HepG2 (cell line): ENCODE measurements around the gene RHBDF2. TPM values are rescaled to one million over a fixed set of nuclear protein-coding genes. Genes with fewer than 3 reads are reported as not detected.

Experiments used
- CAMTA2 ChIP-seq: sonication (generic); formaldehyde crosslinking; IDR thresholded peaks from 2 replicates; pipeline ENCODE4 v1.4.0; 2020; ENCODE audit warnings: mild to moderate bottlenecking, missing genetic modification reagents, borderline replicate concordance
- DPF2 ChIP-seq: sonication (generic); formaldehyde crosslinking; IDR thresholded peaks from 2 replicates; pipeline ENCODE4 v1.4.0; 2020; ENCODE audit warnings: mild to moderate bottlenecking, low read depth, missing genetic modification reagents, borderline replicate concordance
- FOSL2 ChIP-seq: sonication (generic); formaldehyde crosslinking; IDR thresholded peaks from 2 replicates; pipeline ENCODE4 v1.4.0; 2020; ENCODE audit warnings: missing genetic modification reagents
- KDM4B ChIP-seq: sonication (generic); formaldehyde crosslinking; IDR thresholded peaks from 2 replicates; pipeline ENCODE4 v1.4.0; 2020; ENCODE audit warnings: missing genetic modification reagents
- MED8 ChIP-seq: sonication (generic); formaldehyde crosslinking; IDR thresholded peaks from 2 replicates; pipeline ENCODE4 v1.8.1; 2023; ENCODE audit warnings: mild to moderate bottlenecking, missing genetic modification reagents; ENCODE audit not compliant: insufficient replicate concordance
- NR3C1 ChIP-seq: sonication (generic); formaldehyde crosslinking; IDR thresholded peaks from 2 replicates; pipeline ENCODE4 v1.4.0; 2020; ENCODE audit warnings: missing genetic modification reagents
- PAF1 ChIP-seq: IDR thresholded peaks from 2 replicates; pipeline ENCODE4 v1.6.1; 2016; ENCODE audit warnings: missing genetic modification reagents, missing compliant biosample characterization
- TBX3 ChIP-seq: fragments of 450-650 bp; IDR thresholded peaks from 2 replicates; pipeline ENCODE4 v1.6.1; 2017; ENCODE audit warnings: antibody characterized with exemption, mild to moderate bottlenecking, inconsistent platforms, borderline replicate concordance
- ZNF121 ChIP-seq: sonication (generic); formaldehyde crosslinking; IDR thresholded peaks from 2 replicates; pipeline ENCODE4 v1.5.0; 2020; ENCODE audit warnings: mild to moderate bottlenecking, missing genetic modification reagents
- ZNF207 ChIP-seq: fragments of 450-650 bp; IDR thresholded peaks from 2 replicates; pipeline ENCODE4 v1.6.1; 2016; ENCODE audit warnings: antibody characterized with exemption, borderline replicate concordance
- ZNF343 ChIP-seq: sonication (generic); formaldehyde crosslinking; IDR thresholded peaks from 2 replicates; pipeline ENCODE4 v1.4.0; 2020; ENCODE audit warnings: mild to moderate bottlenecking, missing genetic modification reagents
- polyA plus RNA-seq, 8 experiments: library from polyadenylated mRNA; depleted of rRNA in 3 of 8; stranded (reverse) in 7 of 8; unstranded in 1 of 8; fragments of >200 nt; fragmentation: Illumina TruSeq in 4 of 8; extraction: Trizol in 4 of 8; gene quantifications; 2 replicates each; pipeline versions ENCODE4 v1.2.1 to v1.2.3, GENCODE V29; 2011 to 2016; ENCODE audit warnings: low read depth in 4 of 8, missing spikeins in 1 of 8, mixed read lengths in 1 of 8; ENCODE audit not compliant: insufficient read depth in 1 of 8
- total RNA-seq, 5 experiments: library from RNA; depleted of rRNA; stranded (reverse); fragments of >200 nt; fragmentation: Illumina TruSeq; extraction: Trizol; gene quantifications; 2 replicates each; pipeline ENCODE4 v1.2.3, GENCODE V29; 2016; ENCODE audit warnings: low read depth in 1 of 5
- TF ChIP-seq, protein P1 (sequence below): sonication (generic); formaldehyde crosslinking; IDR thresholded peaks from 2 replicates; pipeline ENCODE4 v1.4.0; 2020; ENCODE audit warnings: missing genetic modification reagents
- TF ChIP-seq, protein P2 (sequence below): fragments of 450-650 bp; IDR thresholded peaks from 2 replicates; pipeline ENCODE4 v1.6.1; 2016
- TF ChIP-seq, protein P3 (sequence below): sonication (generic); formaldehyde crosslinking; IDR thresholded peaks from 2 replicates; pipeline ENCODE4 v1.8.0; 2022; ENCODE audit warnings: missing genetic modification reagents, mild to moderate bottlenecking, inconsistent platforms, borderline replicate concordance
- TF ChIP-seq, protein P4 (sequence below): sonication (generic); formaldehyde crosslinking; IDR thresholded peaks from 2 replicates; pipeline ENCODE4 v1.4.0; 2020; ENCODE audit warnings: missing genetic modification reagents, mild to moderate bottlenecking, borderline replicate concordance
- TF ChIP-seq, protein P5 (sequence below): sonication (generic); formaldehyde crosslinking; IDR thresholded peaks from 2 replicates; pipeline ENCODE4 v1.4.0; 2020; ENCODE audit warnings: mild to moderate bottlenecking, missing genetic modification reagents
- TF ChIP-seq, protein P6 (sequence below): sonication (generic); formaldehyde crosslinking; IDR thresholded peaks from 2 replicates; pipeline ENCODE4 v1.4.0; 2020; ENCODE audit warnings: mild to moderate bottlenecking, missing genetic modification reagents
- TF ChIP-seq, protein P7 (sequence below): sonication (generic); formaldehyde crosslinking; IDR thresholded peaks from 2 replicates; pipeline ENCODE4 v1.5.0; 2020; ENCODE audit warnings: missing genetic modification reagents

Gene RHBDF2
- total and polyA plus RNA-seq, 2 of the 13 experiments (the other 11 are each of a cell fraction or from before 2014, with no cell fraction given), result 7.8 to 24.2 TPM

DNA sequence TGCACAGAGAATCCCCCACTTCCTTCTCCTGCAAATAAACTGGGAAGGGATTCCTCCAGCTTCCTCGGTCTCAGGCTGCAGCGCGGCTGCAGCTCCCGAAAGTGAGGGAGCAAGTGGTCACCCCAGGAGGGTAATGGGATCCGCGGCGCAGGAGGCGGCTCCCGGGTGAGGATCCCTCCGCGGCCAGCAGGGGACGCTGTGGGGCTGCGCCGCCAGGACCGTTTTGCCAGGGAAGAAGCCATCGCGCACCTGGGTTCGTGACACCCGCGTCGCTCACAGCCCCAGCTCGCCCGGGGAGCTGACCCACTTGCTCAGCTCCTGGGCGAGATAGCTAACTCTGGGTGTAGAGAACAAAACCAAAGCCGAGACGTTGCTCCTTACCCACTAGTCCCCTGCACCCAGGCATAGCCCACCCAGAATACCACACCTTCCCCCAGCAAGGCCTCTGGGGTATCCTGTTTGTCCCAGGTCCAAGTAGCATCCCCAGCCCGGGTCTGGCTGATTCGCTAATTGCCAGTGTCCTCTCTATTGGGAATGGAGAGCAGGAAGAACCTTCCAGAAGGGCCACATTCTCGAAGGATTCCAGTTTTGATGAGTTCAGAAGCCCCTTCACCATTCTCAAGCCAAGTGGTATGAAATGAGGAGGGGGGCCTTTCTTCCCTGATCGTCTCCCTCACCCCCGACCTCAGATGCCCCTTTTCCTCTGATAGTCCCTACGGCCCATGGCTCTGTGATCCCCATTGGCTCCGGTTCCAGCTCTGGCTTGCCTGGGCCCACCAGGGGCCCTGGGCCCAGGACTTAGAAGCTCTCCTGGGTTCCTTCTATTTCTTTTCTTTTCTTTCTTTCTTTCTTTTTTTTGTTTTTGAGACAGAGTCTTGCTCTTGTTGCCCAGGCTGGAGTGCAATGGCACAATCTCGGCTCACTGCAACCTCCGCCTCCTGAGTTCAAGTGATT is 22.1 kb upstream of the RHBDF2 start (continued):
- TF ChIP-seq, protein P1, sequence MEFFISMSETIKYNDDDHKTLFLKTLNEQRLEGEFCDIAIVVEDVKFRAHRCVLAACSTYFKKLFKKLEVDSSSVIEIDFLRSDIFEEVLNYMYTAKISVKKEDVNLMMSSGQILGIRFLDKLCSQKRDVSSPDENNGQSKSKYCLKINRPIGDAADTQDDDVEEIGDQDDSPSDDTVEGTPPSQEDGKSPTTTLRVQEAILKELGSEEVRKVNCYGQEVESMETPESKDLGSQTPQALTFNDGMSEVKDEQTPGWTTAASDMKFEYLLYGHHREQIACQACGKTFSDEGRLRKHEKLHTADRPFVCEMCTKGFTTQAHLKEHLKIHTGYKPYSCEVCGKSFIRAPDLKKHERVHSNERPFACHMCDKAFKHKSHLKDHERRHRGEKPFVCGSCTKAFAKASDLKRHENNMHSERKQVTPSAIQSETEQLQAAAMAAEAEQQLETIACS (CRISPR knock-in tag), result no peak
- TF ChIP-seq CAMTA2 (CRISPR knock-in tag) (no peak; the same call in 1 of the 2 replicates), TBX3 (no peak), FOSL2 (CRISPR knock-in tag) (peak; percentile 58), PAF1 (CRISPR knock-in tag) (no peak), DPF2 (CRISPR knock-in tag) (no peak), ZNF121 (0 out of 2 replicates have a peak, but pooled peaks have one; percentile 8), NR3C1 (CRISPR knock-in tag) (no peak), ZNF343 (CRISPR knock-in tag) (peak; percentile 58; the same call in 1 of the 2 replicates), KDM4B (CRISPR knock-in tag) (0 out of 2 replicates have a peak, but pooled peaks have one; percentile 44), MED8 (no peak), ZNF207 (no peak)
- TF ChIP-seq, protein P2, sequence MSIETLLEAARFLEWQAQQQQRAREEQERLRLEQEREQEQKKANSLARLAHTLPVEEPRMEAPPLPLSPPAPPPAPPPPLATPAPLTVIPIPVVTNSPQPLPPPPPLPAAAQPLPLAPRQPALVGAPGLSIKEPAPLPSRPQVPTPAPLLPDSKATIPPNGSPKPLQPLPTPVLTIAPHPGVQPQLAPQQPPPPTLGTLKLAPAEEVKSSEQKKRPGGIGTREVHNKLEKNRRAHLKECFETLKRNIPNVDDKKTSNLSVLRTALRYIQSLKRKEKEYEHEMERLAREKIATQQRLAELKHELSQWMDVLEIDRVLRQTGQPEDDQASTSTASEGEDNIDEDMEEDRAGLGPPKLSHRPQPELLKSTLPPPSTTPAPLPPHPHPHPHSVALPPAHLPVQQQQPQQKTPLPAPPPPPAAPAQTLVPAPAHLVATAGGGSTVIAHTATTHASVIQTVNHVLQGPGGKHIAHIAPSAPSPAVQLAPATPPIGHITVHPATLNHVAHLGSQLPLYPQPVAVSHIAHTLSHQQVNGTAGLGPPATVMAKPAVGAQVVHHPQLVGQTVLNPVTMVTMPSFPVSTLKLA, result no peak
- TF ChIP-seq, protein P3, sequence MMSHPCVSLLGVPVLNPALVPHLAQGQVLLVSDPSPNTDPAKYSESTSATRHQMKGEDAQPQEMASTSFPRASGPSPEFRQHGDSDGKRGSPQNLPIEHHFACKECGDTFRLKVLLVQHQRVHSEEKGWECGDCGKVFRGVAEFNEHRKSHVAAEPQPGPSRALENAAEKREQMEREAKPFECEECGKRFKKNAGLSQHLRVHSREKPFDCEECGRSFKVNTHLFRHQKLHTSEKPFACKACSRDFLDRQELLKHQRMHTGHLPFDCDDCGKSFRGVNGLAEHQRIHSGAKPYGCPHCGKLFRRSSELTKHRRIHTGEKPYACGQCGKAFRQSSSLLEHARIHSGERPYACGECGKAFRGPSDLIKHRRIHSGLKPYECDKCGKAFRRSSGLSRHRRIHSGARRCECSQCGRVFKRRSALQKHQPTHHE (CRISPR knock-in tag), result no peak
- TF ChIP-seq, protein P4, sequence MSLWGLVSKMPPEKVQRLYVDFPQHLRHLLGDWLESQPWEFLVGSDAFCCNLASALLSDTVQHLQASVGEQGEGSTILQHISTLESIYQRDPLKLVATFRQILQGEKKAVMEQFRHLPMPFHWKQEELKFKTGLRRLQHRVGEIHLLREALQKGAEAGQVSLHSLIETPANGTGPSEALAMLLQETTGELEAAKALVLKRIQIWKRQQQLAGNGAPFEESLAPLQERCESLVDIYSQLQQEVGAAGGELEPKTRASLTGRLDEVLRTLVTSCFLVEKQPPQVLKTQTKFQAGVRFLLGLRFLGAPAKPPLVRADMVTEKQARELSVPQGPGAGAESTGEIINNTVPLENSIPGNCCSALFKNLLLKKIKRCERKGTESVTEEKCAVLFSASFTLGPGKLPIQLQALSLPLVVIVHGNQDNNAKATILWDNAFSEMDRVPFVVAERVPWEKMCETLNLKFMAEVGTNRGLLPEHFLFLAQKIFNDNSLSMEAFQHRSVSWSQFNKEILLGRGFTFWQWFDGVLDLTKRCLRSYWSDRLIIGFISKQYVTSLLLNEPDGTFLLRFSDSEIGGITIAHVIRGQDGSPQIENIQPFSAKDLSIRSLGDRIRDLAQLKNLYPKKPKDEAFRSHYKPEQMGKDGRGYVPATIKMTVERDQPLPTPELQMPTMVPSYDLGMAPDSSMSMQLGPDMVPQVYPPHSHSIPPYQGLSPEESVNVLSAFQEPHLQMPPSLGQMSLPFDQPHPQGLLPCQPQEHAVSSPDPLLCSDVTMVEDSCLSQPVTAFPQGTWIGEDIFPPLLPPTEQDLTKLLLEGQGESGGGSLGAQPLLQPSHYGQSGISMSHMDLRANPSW (CRISPR knock-in tag), result no peak
- TF ChIP-seq, protein P5, sequence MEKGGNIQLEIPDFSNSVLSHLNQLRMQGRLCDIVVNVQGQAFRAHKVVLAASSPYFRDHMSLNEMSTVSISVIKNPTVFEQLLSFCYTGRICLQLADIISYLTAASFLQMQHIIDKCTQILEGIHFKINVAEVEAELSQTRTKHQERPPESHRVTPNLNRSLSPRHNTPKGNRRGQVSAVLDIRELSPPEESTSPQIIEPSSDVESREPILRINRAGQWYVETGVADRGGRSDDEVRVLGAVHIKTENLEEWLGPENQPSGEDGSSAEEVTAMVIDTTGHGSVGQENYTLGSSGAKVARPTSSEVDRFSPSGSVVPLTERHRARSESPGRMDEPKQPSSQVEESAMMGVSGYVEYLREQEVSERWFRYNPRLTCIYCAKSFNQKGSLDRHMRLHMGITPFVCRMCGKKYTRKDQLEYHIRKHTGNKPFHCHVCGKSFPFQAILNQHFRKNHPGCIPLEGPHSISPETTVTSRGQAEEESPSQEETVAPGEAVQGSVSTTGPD (CRISPR knock-in tag), result no peak
- TF ChIP-seq, protein P6, sequence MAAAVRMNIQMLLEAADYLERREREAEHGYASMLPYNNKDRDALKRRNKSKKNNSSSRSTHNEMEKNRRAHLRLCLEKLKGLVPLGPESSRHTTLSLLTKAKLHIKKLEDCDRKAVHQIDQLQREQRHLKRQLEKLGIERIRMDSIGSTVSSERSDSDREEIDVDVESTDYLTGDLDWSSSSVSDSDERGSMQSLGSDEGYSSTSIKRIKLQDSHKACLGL (CRISPR knock-in tag), result peak; percentile 52; the same call in 1 of the 2 replicates
- TF ChIP-seq, protein P7, sequence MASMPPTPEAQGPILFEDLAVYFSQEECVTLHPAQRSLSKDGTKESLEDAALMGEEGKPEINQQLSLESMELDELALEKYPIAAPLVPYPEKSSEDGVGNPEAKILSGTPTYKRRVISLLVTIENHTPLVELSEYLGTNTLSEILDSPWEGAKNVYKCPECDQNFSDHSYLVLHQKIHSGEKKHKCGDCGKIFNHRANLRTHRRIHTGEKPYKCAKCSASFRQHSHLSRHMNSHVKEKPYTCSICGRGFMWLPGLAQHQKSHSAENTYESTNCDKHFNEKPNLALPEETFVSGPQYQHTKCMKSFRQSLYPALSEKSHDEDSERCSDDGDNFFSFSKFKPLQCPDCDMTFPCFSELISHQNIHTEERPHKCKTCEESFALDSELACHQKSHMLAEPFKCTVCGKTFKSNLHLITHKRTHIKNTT (CRISPR knock-in tag), result no peak
